VCaP (cell line): Measurements from ENCODE around the gene RERE.

Experiments used
- H3K27ac ChIP-seq: fragments of 450-650 bp; 2 replicates; pipeline ENCODE4 v1.5.1; 2017
- CTCF ChIP-seq: fragments of 450-650 bp; conservative IDR thresholded peaks from 2 replicates; pipeline ENCODE4 v1.5.1; 2017; ENCODE audit warnings: mild to moderate bottlenecking, moderate library complexity

Gene RERE

DNA sequence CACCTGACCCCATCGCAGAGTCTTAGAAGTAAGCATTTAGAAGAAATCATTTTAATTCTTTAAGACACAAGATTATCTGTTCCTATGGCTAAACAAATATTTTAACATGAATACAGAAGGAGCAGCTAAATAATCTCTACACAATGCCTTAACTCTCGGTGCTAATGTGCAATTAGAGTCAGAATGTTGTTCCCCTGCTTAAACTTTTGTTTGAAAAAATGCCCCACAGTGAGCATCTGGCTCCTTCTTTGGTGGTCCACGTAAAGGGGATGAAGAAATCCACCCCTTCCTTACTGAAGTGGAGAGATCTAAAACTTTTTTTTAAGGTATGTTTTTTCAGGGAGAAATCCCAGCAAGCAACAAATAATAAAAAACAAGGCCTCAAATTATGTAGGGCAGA is 444.3 kb downstream of the RERE start:
- TF ChIP-seq CTCF, result no peak
- H3K27ac ChIP-seq, result peak overlapping the region; percentile 60

- no peak for TF ChIP-seq CTCF
Measured at GRCh38 chr1:8371372-8371991, 446.0 kb downstream of the RERE start.

GRCh38 chr1:8370905-8371315 is 446.5 kb downstream of the RERE start:
- TF ChIP-seq CTCF, result no peak
- H3K27ac ChIP-seq, result peak overlapping the region; percentile 60

More at GRCh38 chr1:8371372-8371991, 446.0 kb downstream of the RERE start:
- peak overlapping the region; percentile 60 for H3K27ac ChIP-seq

DNA sequence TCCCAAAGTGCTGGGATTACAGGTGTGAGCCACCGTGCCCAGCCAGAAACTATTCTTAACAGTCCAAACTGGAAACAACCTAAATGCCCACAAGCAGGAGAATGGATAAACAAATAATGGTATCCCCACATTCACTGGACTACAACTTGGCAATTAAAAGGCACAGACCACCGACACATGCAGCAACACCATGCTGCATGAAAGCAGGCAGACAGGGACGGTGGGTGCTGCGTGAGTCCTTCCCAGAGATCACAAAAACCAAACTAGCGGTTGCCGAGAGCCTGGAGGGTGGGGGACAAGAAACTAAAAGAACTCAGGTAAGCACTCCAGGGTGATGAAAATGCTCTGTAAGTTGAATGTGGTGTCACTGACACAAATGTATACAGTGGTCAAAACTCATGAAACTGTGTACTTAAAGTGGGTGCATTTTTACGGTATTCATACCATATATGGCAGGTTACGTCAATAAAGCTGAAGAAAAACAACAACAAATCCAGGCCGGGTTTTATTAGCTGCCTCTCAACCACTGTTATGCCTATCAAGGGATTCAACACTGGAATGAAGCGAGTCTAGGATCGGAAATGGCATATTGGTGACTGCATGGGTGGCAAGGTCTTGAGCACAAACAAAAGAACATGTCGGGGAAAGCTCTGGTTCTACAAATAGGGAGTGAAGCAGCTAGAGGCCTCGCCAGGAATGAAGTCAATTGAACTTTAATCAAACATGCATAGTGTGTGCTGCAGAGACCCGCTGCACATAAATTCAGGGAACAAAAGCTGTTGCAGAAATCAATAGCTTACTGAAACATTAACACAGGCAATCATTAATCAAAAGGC is 447.2 kb downstream of the RERE start:
- H3K27ac ChIP-seq, result peak overlapping the region; percentile 60
- no peak for TF ChIP-seq CTCF

DNA sequence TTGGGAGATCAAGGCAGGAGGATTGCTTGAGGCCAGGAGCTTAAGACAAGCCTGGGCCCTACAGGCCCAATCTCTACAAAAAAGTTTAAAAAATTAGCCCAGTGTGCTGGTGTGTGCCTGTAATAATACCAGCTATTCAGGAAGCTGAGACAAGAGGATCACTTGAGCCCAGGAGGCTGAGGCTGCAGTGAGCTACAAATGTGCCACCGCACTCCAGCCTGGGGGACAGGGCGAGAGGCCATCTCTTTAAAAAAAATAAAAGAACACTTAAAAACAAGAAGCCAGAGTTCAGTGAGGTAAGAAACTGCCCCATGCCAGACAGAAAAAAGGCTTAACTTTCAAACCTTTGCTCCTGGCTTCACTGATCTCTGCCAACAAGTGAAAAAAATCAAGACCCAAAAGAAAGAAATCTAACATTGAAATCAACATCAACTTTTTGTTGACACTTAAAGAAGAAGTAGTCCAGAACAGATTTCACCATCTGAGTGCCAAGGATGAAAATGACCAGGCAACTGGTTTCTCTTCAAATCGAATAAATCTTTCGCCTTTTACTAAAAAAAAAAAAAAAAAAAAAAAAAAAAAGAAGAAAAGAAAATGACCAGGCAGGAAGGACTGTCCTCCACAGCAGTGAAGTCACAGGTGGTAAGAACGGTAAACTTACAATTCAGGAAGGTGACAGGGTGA is 448.3 kb downstream of the RERE start:
- TF ChIP-seq CTCF, result no peak
- 0 out of 2 replicates have a peak overlapping the region, but pooled peaks have one; percentile 2 for H3K27ac ChIP-seq

GRCh38 chr1:8367571-8368194 is 449.8 kb downstream of the RERE start:
- TF ChIP-seq CTCF, result no peak
- peak overlapping the region; percentile 13 for H3K27ac ChIP-seq
